SK-N-MC (cell line): ENCODE measurements around the gene THBS2.

ENCODE experiments used
- DNase-seq: peaks from one replicate; pipeline ENCODE4 v3.0.0-alpha.2; 2011; ENCODE audit warnings: low read depth, low spot score
- H3K27ac ChIP-seq: fragments of 200-600 bp; sonication (generic); 2 replicates; pipeline ENCODE4 v1.5.1; 2016; ENCODE audit warnings: mixed run types
- H3K36me3 ChIP-seq: fragments of 200-600 bp; sonication (generic); 2 replicates; pipeline ENCODE4 v1.6.1; 2017; ENCODE audit warnings: antibody characterized with exemption, low read length, mixed read lengths; ENCODE audit not compliant: insufficient read depth
- H3K4me3 ChIP-seq: fragments of 200-600 bp; sonication (generic); 2 replicates; pipeline ENCODE4 v1.5.1; 2016
- H3K9ac ChIP-seq: fragments of 200-600 bp; sonication (generic); 2 replicates; pipeline ENCODE4 v1.8.0; 2017; ENCODE audit warnings: mixed run types, mixed read lengths; ENCODE audit not compliant: insufficient read length
- H3K9me3 ChIP-seq: fragments of 200-600 bp; sonication (generic); 2 replicates; pipeline ENCODE4 v1.6.1; 2017; ENCODE audit warnings: low read depth, mild to moderate bottlenecking, antibody characterized with exemption, low read length, moderate library complexity, mixed read lengths
- EZH2 ChIP-seq: fragments of 200-600 bp; sonication (generic); IDR thresholded peaks from one replicate; pipeline ENCODE4 v1.6.1; 2017; ENCODE audit warnings: antibody characterized with exemption
- FOXP2 ChIP-seq: optimal IDR thresholded peaks from 2 replicates; pipeline ENCODE3; 2011; ENCODE audit warnings: mild to moderate bottlenecking, moderate library complexity; ENCODE audit not compliant: insufficient read depth; ENCODE audit errors: extremely low read length, control extremely low read depth
- POLR2AphosphoS5 ChIP-seq: IDR thresholded peaks from 2 replicates; pipeline ENCODE4 v1.6.1; 2012; ENCODE audit warnings: mild to moderate bottlenecking, low read depth, low read length, borderline replicate concordance

Gene THBS2

GRCh38 chr6:169249057-169249456 lies 4.6 kb downstream of the THBS2 start:
- Histone ChIP-seq H3K9me3 (no peaks in the 10 kb centered on the region), H3K9ac (no peak overlapping the region), H3K4me3 (no peak overlapping the region), H3K36me3 (no peaks in the 10 kb centered on the region), H3K27ac (no peak overlapping the region)
- no peak for DNase-seq
- TF ChIP-seq EZH2: no peak
- TF ChIP-seq FOXP2: no peak
- TF ChIP-seq POLR2AphosphoS5: no peak

DNA sequence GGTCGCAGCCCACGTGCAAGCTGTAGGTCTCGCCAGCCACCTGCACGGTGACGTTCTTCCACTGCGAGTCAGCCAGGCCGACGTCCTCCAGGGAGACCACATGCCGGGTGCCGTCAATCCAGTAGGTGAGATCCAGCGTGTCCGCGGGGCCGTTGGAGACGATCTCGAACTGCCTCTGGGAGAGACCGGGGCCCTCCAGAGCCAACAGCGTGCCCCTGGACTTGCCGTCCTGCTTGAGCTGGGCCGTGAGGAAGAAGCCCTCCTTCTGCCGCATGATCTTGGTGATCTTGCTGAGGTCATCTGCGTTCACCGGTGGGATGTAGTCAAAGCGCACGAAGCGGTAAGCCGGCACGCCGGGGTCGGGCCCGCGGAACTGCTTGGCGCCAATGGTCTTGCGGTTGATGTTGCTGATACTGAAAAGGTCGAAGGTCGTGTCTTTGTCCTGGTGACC lies 5.1 kb downstream of the THBS2 start:
- H3K4me3 ChIP-seq: no peak overlapping the region
- H3K9ac ChIP-seq: no peak overlapping the region
- no peak overlapping the region for H3K27ac ChIP-seq
- TF ChIP-seq POLR2AphosphoS5: no peak
- TF ChIP-seq FOXP2: no peak
- TF ChIP-seq EZH2: no peak
- H3K9me3 ChIP-seq: no peaks in the 10 kb centered on the region
- DNase-seq: no peak
- no peaks in the 10 kb centered on the region for H3K36me3 ChIP-seq

DNA sequence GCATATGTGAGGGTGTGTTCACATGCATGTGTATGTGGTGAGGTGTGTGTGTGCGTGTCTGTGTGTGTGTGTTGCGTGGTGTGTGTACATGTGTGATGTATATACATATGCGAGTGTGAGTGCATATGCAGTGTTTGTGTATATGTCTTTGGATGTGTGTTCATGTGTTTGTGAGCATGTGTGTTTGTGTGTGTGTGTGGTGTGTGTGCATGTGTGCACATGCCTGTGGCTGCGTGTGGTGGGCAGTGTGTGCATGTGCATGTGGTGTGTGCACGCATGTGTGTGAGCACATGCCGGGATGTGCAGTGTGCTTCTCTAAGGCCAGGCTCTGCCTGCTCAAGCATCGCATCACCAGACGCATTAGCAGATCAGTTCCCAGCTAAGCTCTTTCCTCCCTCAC lies 5.7 kb downstream of the THBS2 start:
- H3K9me3 ChIP-seq: no peaks in the 10 kb centered on the region
- no peaks in the 10 kb centered on the region for H3K36me3 ChIP-seq
- H3K27ac ChIP-seq: no peak overlapping the region
- no peak for DNase-seq
- no peak overlapping the region for H3K4me3 ChIP-seq
- no peak overlapping the region for H3K9ac ChIP-seq
- TF ChIP-seq EZH2: no peak
- no peak for TF ChIP-seq POLR2AphosphoS5
- TF ChIP-seq FOXP2: no peak

DNA sequence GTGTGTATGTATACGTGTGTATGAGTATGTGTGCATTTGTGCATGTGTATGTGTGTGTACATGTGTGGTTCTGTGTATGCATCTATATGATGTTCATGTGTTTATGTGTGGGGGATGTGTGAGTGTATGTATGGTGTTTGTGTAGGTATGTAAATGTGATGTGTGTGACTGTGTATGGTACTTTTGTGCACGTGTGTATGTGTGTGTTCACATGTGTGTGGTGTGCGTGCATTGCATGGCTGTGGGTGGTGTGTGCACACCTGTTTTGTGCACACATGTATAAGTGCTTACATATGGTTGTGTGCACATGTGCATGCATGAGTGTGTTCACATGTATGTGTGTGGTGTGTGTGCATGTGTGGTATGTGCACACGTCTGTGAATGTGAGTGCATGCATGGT lies 6.2 kb downstream of the THBS2 start:
- Histone ChIP-seq H3K4me3 (no peak overlapping the region), H3K9ac (no peak overlapping the region), H3K36me3 (no peaks in the 10 kb centered on the region), H3K27ac (no peak overlapping the region), H3K9me3 (no peaks in the 10 kb centered on the region)
- no peak for TF ChIP-seq FOXP2
- TF ChIP-seq EZH2: no peak
- no peak for TF ChIP-seq POLR2AphosphoS5
- DNase-seq: no peak

- no peak overlapping the region for H3K4me3 ChIP-seq
- no peak overlapping the region for H3K27ac ChIP-seq
- TF ChIP-seq FOXP2: no peak
- no peak for TF ChIP-seq EZH2
- no peak for TF ChIP-seq POLR2AphosphoS5
- no peaks in the 10 kb centered on the region for H3K36me3 ChIP-seq
- no peaks in the 10 kb centered on the region for H3K9me3 ChIP-seq
- no peak overlapping the region for H3K9ac ChIP-seq
- DNase-seq: no peak
Measured at GRCh38 chr6:169246445-169246844, 7.2 kb downstream of the THBS2 start.

GRCh38 chr6:169244684-169245383 lies 8.8 kb downstream of the THBS2 start:
- Histone ChIP-seq H3K9me3 (no peaks in the 10 kb centered on the region), H3K4me3 (no peak overlapping the region), H3K27ac (no peak overlapping the region), H3K9ac (no peak overlapping the region), H3K36me3 (no peaks in the 10 kb centered on the region)
- TF ChIP-seq EZH2: no peak
- DNase-seq: no peak

GRCh38 chr6:169243661-169244060 lies 10.0 kb downstream of the THBS2 start:
- Histone ChIP-seq H3K36me3 (no peaks in the 10 kb centered on the region), H3K9ac (no peak overlapping the region), H3K27ac (no peak overlapping the region), H3K4me3 (no peak overlapping the region), H3K9me3 (no peaks in the 10 kb centered on the region)
- no peak for DNase-seq
- TF ChIP-seq POLR2AphosphoS5 (no peak), EZH2 (no peak), FOXP2 (no peak)

GRCh38 chr6:169243186-169243585 lies 10.5 kb downstream of the THBS2 start:
- Histone ChIP-seq H3K36me3 (no peaks in the 10 kb centered on the region), H3K27ac (no peak overlapping the region), H3K4me3 (no peak overlapping the region), H3K9me3 (no peaks in the 10 kb centered on the region), H3K9ac (no peak overlapping the region)
- TF ChIP-seq EZH2 (no peak), FOXP2 (no peak), POLR2AphosphoS5 (no peak)
- DNase-seq: no peak

- TF ChIP-seq EZH2 (no peak), FOXP2 (no peak), POLR2AphosphoS5 (no peak)
- no peak overlapping the region for H3K27ac ChIP-seq
- H3K36me3 ChIP-seq: no peaks in the 10 kb centered on the region
- no peak for DNase-seq
- H3K9me3 ChIP-seq: no peaks in the 10 kb centered on the region
- no peak overlapping the region for H3K9ac ChIP-seq
- H3K4me3 ChIP-seq: no peak overlapping the region
Measured at GRCh38 chr6:169241688-169242350, 11.8 kb downstream of the THBS2 start.
